Chondrocyte (in vitro differentiated cells): ENCODE results near the gene OR9Q1. TPM values are rescaled to one million over a fixed set of nuclear protein-coding genes. Genes with fewer than 3 reads are reported as not detected.

Experiments
- DNase-seq: peaks from one replicate; pipeline ENCODE4 v3.0.0; 2021; ENCODE audit warnings: mixed read lengths, low spot score
- H3K27ac Mint-ChIP-seq: one replicate; pipeline ENCODE4 v1.8.0; 2021; ENCODE audit warnings: mild to moderate bottlenecking, moderate library complexity, mixed read lengths; ENCODE audit not compliant: unreplicated experiment
- H3K27me3 Mint-ChIP-seq: 2 replicates; pipeline ENCODE4 v1.8.0; 2021; ENCODE audit warnings: low read depth, mixed read lengths
- H3K36me3 Mint-ChIP-seq: 2 replicates; pipeline ENCODE4 v1.8.0; 2021; ENCODE audit warnings: low read depth, mixed read lengths
- H3K4me1 Mint-ChIP-seq: 2 replicates; pipeline ENCODE4 v1.8.0; 2021; ENCODE audit warnings: low read depth, mild to moderate bottlenecking, mixed read lengths
- H3K4me3 Mint-ChIP-seq: one replicate; pipeline ENCODE4 v1.8.0; 2021; ENCODE audit warnings: mild to moderate bottlenecking, moderate library complexity, mixed read lengths; ENCODE audit not compliant: unreplicated experiment
- H3K9me3 Mint-ChIP-seq: 2 replicates; pipeline ENCODE4 v1.8.0; 2021; ENCODE audit warnings: low read depth, mixed read lengths
- CTCF ChIP-seq: fragments of 200-600 bp; sonication (generic); IDR thresholded peaks from 2 replicates; pipeline ENCODE4 v1.5.0; 2021; ENCODE audit warnings: antibody characterized with exemption, mild to moderate bottlenecking, moderate library complexity
- total RNA-seq: library from RNA; stranded (reverse); gene quantifications from 3 replicates; pipeline ENCODE4 v1.2.1, GENCODE V29; 2021

OR9Q1 gene
- total RNA-seq, 1 donor from 2014 or later: not detected

DNA sequence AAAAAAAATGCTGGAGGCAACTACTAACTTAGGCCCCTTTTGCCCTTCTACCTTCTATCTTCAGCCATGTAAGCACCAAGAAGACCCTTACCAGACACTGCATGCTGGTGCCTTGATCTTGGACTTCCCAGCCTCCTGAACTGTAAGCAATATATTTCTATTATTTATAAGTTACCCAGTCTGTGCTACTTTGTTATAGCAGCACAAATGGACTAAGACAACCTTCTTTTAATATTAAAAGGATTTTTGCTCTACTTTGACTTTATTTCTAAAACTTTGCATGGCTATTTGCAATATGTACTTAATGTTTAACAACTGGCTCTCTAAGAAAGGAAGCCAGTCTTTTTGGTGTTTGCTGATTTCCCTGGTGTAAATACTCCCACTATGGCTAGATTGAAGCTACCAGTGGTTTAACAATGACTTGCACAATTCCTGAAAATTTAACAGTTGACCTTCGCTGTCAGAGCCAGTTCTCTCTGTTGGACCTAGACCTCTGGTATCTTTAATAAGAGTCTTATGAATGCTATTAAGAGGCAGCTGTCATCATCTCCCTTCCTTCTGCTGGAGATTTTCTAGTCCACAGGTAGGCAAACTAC, 32.2 kb downstream of the OR9Q1 start:
- Mint-ChIP-seq H3K27me3 (no peaks in the 10 kb centered on the region), H3K4me3 (no peak overlapping the region), H3K36me3 (no peaks in the 10 kb centered on the region), H3K27ac (no peak overlapping the region), H3K9me3 (peaks cover 3% of the 10 kb centered on the region), H3K4me1 (peaks cover 20% of the 10 kb centered on the region)
- DNase-seq: no peak
- no peak for TF ChIP-seq CTCF

DNA sequence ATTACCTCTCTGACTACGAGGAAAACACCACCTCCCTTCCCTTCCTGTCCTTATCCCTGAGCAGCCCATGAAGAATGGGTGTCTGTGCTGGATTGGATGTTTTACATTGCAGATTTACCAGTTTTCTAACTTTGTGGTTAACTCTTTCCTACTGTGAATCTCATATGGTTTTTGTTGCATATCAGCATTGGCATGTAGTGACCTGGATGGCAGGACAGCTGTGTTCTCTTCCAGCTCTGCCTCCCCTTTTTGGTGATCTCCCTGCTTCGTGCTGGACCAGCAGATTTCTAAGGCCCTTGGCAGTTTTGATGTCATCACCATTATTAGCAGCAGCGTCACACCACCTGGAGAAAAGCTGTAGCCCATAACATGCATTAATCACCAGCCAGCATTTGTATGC, 33.8 kb downstream of the OR9Q1 start:
- TF ChIP-seq CTCF: no peak
- Mint-ChIP-seq H3K36me3 (no peaks in the 10 kb centered on the region), H3K9me3 (peaks cover 3% of the 10 kb centered on the region), H3K27ac (no peak overlapping the region), H3K4me3 (no peak overlapping the region), H3K27me3 (no peaks in the 10 kb centered on the region), H3K4me1 (peaks cover 22% of the 10 kb centered on the region)
- no peak for DNase-seq

- peaks cover 22% of the 10 kb centered on the region for H3K4me1 Mint-ChIP-seq
- no peaks in the 10 kb centered on the region for H3K36me3 Mint-ChIP-seq
- peak overlapping the region; percentile 92 for H3K27ac Mint-ChIP-seq
- no peak overlapping the region for H3K4me3 Mint-ChIP-seq
- no peaks in the 10 kb centered on the region for H3K27me3 Mint-ChIP-seq
- DNase-seq: no peak
- peaks cover 3% of the 10 kb centered on the region for H3K9me3 Mint-ChIP-seq
- no peak for TF ChIP-seq CTCF
Observed at GRCh38 chr11:58058276-58059006, 34.8 kb downstream of the OR9Q1 start.

DNA sequence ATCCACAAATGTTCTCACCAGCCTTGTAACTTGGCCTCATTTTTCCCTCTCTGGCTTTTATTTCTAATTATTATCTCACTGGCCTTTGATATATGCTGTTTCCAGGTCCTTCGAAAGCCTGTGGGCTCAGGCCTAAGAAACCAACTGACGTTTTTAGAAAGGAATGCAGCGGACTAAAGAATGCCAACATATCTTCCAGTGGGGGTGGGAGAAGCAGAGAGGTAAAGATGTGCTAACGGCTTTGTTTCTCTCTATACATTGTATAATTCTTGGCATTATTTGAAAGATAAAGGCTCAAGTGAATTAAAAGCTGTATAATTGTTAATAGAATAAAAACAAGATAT, 35.3 kb downstream of the OR9Q1 start:
- peaks cover 22% of the 10 kb centered on the region for H3K4me1 Mint-ChIP-seq
- H3K27ac Mint-ChIP-seq: peak overlapping the region; percentile 92
- no peak for DNase-seq
- H3K4me3 Mint-ChIP-seq: no peak overlapping the region
- TF ChIP-seq CTCF: no peak
- no peaks in the 10 kb centered on the region for H3K27me3 Mint-ChIP-seq
- no peaks in the 10 kb centered on the region for H3K36me3 Mint-ChIP-seq
- H3K9me3 Mint-ChIP-seq: peaks cover 3% of the 10 kb centered on the region

DNA sequence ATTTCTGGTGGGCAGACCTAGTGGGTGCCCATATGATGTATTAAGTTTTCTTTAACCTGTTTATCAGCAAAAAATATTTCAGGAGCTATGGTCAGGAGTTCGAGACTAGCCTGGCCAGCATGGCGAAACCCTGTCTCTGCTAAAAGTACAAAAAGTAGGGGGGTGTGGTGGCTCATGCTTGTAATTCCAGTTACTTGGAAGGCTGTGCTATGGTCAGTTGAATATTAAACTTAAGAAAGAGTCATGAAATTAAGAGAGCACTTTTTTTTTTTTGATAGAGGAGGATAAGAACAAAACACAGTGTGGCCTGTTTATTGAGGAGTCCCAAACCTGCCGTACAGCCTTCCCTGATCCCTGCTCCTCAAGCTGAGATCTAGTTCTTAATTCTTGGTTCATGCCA, 36.9 kb downstream of the OR9Q1 start:
- H3K27me3 Mint-ChIP-seq: peaks cover 10% of the 10 kb centered on the region
- peaks cover 3% of the 10 kb centered on the region for H3K9me3 Mint-ChIP-seq
- no peaks in the 10 kb centered on the region for H3K36me3 Mint-ChIP-seq
- no peak overlapping the region for H3K4me3 Mint-ChIP-seq
- peaks cover 22% of the 10 kb centered on the region for H3K4me1 Mint-ChIP-seq
- no peak for DNase-seq
- no peak for TF ChIP-seq CTCF
- H3K27ac Mint-ChIP-seq: no peak overlapping the region
